GM23338 (cell line): ENCODE data around the gene BRSK2. TPM values are rescaled to one million over a fixed set of nuclear protein-coding genes. Genes with fewer than 3 reads are reported as not detected.
A peak's percentile ranks its signal among the peaks of the same experiment; 100 is the strongest.

Experiments used
- ATAC-seq: fragments of 200-7000 bp; cut with Tn5 transposase; 3 replicates; pipeline ENCODE4 v1.9.1; 2020
- DNase-seq: peaks from one replicate; pipeline ENCODE4 v3.0.0-alpha.2; 2015; ENCODE audit warnings: low spot score
- H2AFZ ChIP-seq: fragments of 200-600 bp; sonication (generic); 2 replicates; pipeline ENCODE4 v1.8.0; 2016; ENCODE audit warnings: antibody characterized with exemption, mild to moderate bottlenecking, moderate library complexity
- H3F3A ChIP-seq: fragments of 200-600 bp; sonication (generic); replicated peaks from 2 replicates; pipeline ENCODE4 v1.8.0; 2017; ENCODE audit warnings: antibody characterized with exemption, mixed run types, low read depth
- H3K27ac ChIP-seq: fragments of 200-600 bp; sonication (generic); 2 replicates; pipeline ENCODE4 v1.6.1; 2016; ENCODE audit warnings: low read depth
- H3K27me3 ChIP-seq: fragments of 200-600 bp; sonication (generic); 2 replicates; pipeline ENCODE4 v1.8.0; 2016; ENCODE audit warnings: mild to moderate bottlenecking, mixed run types, moderate library complexity; ENCODE audit not compliant: insufficient read depth
- H3K36me3 ChIP-seq: fragments of 200-600 bp; sonication (generic); 2 replicates; pipeline ENCODE4 v1.8.0; 2016; ENCODE audit warnings: mild to moderate bottlenecking; ENCODE audit not compliant: insufficient read depth
- H3K4me1 ChIP-seq: fragments of 200-600 bp; sonication (generic); 2 replicates; pipeline ENCODE4 v1.8.0; 2016; ENCODE audit warnings: mild to moderate bottlenecking, moderate library complexity; ENCODE audit not compliant: insufficient read depth
- H3K4me2 ChIP-seq: fragments of 200-600 bp; sonication (generic); 2 replicates; pipeline ENCODE4 v1.7.1; 2017; ENCODE audit warnings: mixed run types
- H3K4me3 ChIP-seq: fragments of 200-600 bp; sonication (generic); 2 replicates; pipeline ENCODE4 v1.6.1; 2016; ENCODE audit warnings: mixed run types
- H3K79me2 ChIP-seq: fragments of 200-600 bp; sonication (generic); replicated peaks from 2 replicates; pipeline ENCODE4 v1.8.0; 2017; ENCODE audit warnings: mild to moderate bottlenecking; ENCODE audit not compliant: insufficient read depth
- H3K9me2 ChIP-seq: fragments of 200-600 bp; sonication (generic); 2 replicates; pipeline ENCODE4 v1.8.0; 2017; ENCODE audit not compliant: insufficient read depth
- H4K20me1 ChIP-seq: fragments of 200-600 bp; sonication (generic); replicated peaks from 2 replicates; pipeline ENCODE4 v1.8.0; 2017; ENCODE audit warnings: mild to moderate bottlenecking; ENCODE audit not compliant: insufficient read depth
- H3K27ac Mint-ChIP-seq: 2 replicates; pipeline ENCODE4 v1.8.0; 2020; ENCODE audit warnings: inconsistent platforms, mild to moderate bottlenecking, moderate library complexity, mixed read lengths
- H3K27me3 Mint-ChIP-seq: 3 replicates; pipeline ENCODE4 v1.8.0; 2022; ENCODE audit warnings: low read depth, mild to moderate bottlenecking, moderate library complexity, mixed read lengths, inconsistent platforms; ENCODE audit not compliant: insufficient read depth, poor library complexity
- H3K36me3 Mint-ChIP-seq: 3 replicates; pipeline ENCODE4 v1.8.0; 2021; ENCODE audit warnings: low read depth, mild to moderate bottlenecking, inconsistent platforms, moderate library complexity, mixed read lengths
- H3K4me1 Mint-ChIP-seq: 3 replicates; pipeline ENCODE4 v1.8.0; 2020; ENCODE audit warnings: mild to moderate bottlenecking, inconsistent platforms, mixed read lengths
- H3K4me3 Mint-ChIP-seq: 3 replicates; pipeline ENCODE4 v1.8.0; 2021; ENCODE audit warnings: moderate library complexity, mild to moderate bottlenecking, inconsistent platforms, mixed read lengths
- H3K9me3 Mint-ChIP-seq: 3 replicates; pipeline ENCODE4 v1.8.0; 2020; ENCODE audit warnings: moderate library complexity, mild to moderate bottlenecking, inconsistent platforms, mixed read lengths
- CREB1 ChIP-seq: fragments of 250-450 bp; sonication (Bioruptor Pico); IDR thresholded peaks from 2 replicates; pipeline ENCODE4 v1.5.0; 2020; ENCODE audit warnings: low read depth, mild to moderate bottlenecking, moderate library complexity
- EZH2 ChIP-seq: fragments of 200-600 bp; sonication (generic); IDR thresholded peaks from one replicate; pipeline ENCODE4 v1.8.0; 2017; ENCODE audit warnings: antibody characterized with exemption, mild to moderate bottlenecking, low read depth; ENCODE audit not compliant: unreplicated experiment
- EZH2phosphoT487 ChIP-seq: fragments of 200-600 bp; sonication (generic); IDR thresholded peaks from one replicate; pipeline ENCODE4 v1.8.1; 2018; ENCODE audit warnings: antibody characterized with exemption; ENCODE audit not compliant: unreplicated experiment
- JUNB ChIP-seq: IDR thresholded peaks from one replicate; pipeline ENCODE4 v1.6.1; 2016; ENCODE audit warnings: antibody characterized with exemption; ENCODE audit not compliant: unreplicated experiment
- NANOG ChIP-seq: IDR thresholded peaks from 2 replicates; pipeline ENCODE4 v1.6.1; 2016; ENCODE audit warnings: antibody characterized with exemption, borderline replicate concordance
- POLR2AphosphoS5 ChIP-seq: IDR thresholded peaks from 2 replicates; pipeline ENCODE4 v1.6.1; 2016; ENCODE audit warnings: antibody characterized with exemption, low read depth
- STAT1 ChIP-seq: IDR thresholded peaks from one replicate; pipeline ENCODE4 v1.6.1; 2016; ENCODE audit warnings: antibody characterized with exemption; ENCODE audit not compliant: unreplicated experiment
- ZNF114 ChIP-seq: fragments of 250-450 bp; sonication (Bioruptor Pico); IDR thresholded peaks from 2 replicates; pipeline ENCODE4 v1.5.0; 2020; ENCODE audit warnings: mild to moderate bottlenecking, moderate library complexity
- ZNF331 ChIP-seq: fragments of 250-450 bp; sonication (Bioruptor Pico); IDR thresholded peaks from 2 replicates; pipeline ENCODE4 v1.5.0; 2020; ENCODE audit warnings: low read depth, mild to moderate bottlenecking, moderate library complexity
- polyA plus RNA-seq: library from polyadenylated mRNA; unstranded; fragments of >200 nt; fragmentation: Nextera tagmentation; extraction: Ambion mirVana; gene quantifications from 2 replicates; pipeline ENCODE4 v1.2.1, GENCODE V29; 2016
- total RNA-seq: library from RNA; depleted of rRNA; stranded (reverse); fragments of >200 nt; shearing (Covaris generic); gene quantifications from 2 replicates; pipeline ENCODE4 v1.2.3, GENCODE V29; 2014
- TF ChIP-seq, protein P1 (sequence below): IDR thresholded peaks from 2 replicates; pipeline ENCODE4 v1.6.1; 2016; ENCODE audit warnings: antibody characterized with exemption
- TF ChIP-seq, protein P2 (sequence below): IDR thresholded peaks from one replicate; pipeline ENCODE4 v1.6.1; 2018; ENCODE audit warnings: antibody characterized with exemption; ENCODE audit not compliant: unreplicated experiment
- TF ChIP-seq, protein P3 (sequence below): fragments of 250-450 bp; sonication (Bioruptor Pico); IDR thresholded peaks from 2 replicates; pipeline ENCODE4 v1.5.0; 2020; ENCODE audit warnings: mild to moderate bottlenecking, moderate library complexity
- TF ChIP-seq, protein P4 (sequence below), 2 experiments: fragments of 200-600 bp in 1 of 2; sonication (generic) in 1 of 2; conservative IDR thresholded peaks; 2 replicates each; pipeline versions ENCODE4 v1.5.1 to v1.6.1; 2016 to 2017; ENCODE audit warnings: antibody characterized with exemption in 2 of 2, low read depth in 2 of 2, mild to moderate bottlenecking in 2 of 2, moderate library complexity in 1 of 2

Gene BRSK2
- total and polyA plus RNA-seq, 2 experiments from 2014 or later = 7.2 to 20.3 TPM

DNA sequence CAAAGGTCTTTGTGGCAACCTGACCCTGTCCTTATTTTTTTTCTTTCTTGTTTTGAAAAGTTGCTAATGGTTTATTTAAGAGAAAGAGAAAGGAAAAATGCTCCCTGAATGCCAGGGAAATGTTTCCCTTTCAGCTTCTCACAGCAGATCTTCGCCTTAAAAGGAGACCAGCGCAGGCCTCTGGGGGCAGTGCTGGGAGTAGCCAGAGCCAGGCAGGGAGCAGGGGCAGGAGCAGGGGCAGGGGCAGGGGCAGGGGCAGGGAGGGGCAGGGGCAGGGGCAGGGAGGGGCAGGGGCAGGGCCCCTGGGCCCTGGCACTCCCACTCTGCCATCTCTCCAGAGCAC is 91.7 kb downstream of the BRSK2 start:
- Mint-ChIP-seq H3K27me3 (peaks cover 11% of the 10 kb centered on the region), H3K9me3 (no peaks in the 10 kb centered on the region; the same call in 2 of the 3 replicates), H3K36me3 (peaks cover 5% of the 10 kb centered on the region; the same call in 1 of the 3 replicates), H3K4me3 (no peak overlapping the region), H3K4me1 (peaks cover 4% of the 10 kb centered on the region; the same call in 2 of the 3 replicates), H3K27ac (no peak overlapping the region)
- Histone ChIP-seq H3F3A (no peaks in the 10 kb centered on the region), H3K36me3 (no peaks in the 10 kb centered on the region), H3K4me2 (no peak overlapping the region), H2AFZ (no peak overlapping the region), H3K4me1 (no peaks in the 10 kb centered on the region), H3K4me3 (no peak overlapping the region), H4K20me1 (no peaks in the 10 kb centered on the region; the same call in 1 of the 2 replicates), H3K27me3 (no peaks in the 10 kb centered on the region), H3K27ac (no peak overlapping the region), H3K79me2 (no peaks in the 10 kb centered on the region; the same call in 1 of the 2 replicates), H3K9me2 (no peaks in the 10 kb centered on the region)
- TF ChIP-seq CREB1 (CRISPR knock-in tag) (no peak), ZNF114 (no peak), POLR2AphosphoS5 (no peak), STAT1 (no peak), ZNF331 (CRISPR knock-in tag) (no peak), NANOG (no peak), EZH2phosphoT487 (no peak), EZH2 (no peak), JUNB (no peak)
- TF ChIP-seq, protein P1, sequence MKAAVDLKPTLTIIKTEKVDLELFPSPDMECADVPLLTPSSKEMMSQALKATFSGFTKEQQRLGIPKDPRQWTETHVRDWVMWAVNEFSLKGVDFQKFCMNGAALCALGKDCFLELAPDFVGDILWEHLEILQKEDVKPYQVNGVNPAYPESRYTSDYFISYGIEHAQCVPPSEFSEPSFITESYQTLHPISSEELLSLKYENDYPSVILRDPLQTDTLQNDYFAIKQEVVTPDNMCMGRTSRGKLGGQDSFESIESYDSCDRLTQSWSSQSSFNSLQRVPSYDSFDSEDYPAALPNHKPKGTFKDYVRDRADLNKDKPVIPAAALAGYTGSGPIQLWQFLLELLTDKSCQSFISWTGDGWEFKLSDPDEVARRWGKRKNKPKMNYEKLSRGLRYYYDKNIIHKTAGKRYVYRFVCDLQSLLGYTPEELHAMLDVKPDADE = no peak
- TF ChIP-seq, protein P2, sequence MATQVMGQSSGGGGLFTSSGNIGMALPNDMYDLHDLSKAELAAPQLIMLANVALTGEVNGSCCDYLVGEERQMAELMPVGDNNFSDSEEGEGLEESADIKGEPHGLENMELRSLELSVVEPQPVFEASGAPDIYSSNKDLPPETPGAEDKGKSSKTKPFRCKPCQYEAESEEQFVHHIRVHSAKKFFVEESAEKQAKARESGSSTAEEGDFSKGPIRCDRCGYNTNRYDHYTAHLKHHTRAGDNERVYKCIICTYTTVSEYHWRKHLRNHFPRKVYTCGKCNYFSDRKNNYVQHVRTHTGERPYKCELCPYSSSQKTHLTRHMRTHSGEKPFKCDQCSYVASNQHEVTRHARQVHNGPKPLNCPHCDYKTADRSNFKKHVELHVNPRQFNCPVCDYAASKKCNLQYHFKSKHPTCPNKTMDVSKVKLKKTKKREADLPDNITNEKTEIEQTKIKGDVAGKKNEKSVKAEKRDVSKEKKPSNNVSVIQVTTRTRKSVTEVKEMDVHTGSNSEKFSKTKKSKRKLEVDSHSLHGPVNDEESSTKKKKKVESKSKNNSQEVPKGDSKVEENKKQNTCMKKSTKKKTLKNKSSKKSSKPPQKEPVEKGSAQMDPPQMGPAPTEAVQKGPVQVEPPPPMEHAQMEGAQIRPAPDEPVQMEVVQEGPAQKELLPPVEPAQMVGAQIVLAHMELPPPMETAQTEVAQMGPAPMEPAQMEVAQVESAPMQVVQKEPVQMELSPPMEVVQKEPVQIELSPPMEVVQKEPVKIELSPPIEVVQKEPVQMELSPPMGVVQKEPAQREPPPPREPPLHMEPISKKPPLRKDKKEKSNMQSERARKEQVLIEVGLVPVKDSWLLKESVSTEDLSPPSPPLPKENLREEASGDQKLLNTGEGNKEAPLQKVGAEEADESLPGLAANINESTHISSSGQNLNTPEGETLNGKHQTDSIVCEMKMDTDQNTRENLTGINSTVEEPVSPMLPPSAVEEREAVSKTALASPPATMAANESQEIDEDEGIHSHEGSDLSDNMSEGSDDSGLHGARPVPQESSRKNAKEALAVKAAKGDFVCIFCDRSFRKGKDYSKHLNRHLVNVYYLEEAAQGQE = no peak
- TF ChIP-seq, protein P3, sequence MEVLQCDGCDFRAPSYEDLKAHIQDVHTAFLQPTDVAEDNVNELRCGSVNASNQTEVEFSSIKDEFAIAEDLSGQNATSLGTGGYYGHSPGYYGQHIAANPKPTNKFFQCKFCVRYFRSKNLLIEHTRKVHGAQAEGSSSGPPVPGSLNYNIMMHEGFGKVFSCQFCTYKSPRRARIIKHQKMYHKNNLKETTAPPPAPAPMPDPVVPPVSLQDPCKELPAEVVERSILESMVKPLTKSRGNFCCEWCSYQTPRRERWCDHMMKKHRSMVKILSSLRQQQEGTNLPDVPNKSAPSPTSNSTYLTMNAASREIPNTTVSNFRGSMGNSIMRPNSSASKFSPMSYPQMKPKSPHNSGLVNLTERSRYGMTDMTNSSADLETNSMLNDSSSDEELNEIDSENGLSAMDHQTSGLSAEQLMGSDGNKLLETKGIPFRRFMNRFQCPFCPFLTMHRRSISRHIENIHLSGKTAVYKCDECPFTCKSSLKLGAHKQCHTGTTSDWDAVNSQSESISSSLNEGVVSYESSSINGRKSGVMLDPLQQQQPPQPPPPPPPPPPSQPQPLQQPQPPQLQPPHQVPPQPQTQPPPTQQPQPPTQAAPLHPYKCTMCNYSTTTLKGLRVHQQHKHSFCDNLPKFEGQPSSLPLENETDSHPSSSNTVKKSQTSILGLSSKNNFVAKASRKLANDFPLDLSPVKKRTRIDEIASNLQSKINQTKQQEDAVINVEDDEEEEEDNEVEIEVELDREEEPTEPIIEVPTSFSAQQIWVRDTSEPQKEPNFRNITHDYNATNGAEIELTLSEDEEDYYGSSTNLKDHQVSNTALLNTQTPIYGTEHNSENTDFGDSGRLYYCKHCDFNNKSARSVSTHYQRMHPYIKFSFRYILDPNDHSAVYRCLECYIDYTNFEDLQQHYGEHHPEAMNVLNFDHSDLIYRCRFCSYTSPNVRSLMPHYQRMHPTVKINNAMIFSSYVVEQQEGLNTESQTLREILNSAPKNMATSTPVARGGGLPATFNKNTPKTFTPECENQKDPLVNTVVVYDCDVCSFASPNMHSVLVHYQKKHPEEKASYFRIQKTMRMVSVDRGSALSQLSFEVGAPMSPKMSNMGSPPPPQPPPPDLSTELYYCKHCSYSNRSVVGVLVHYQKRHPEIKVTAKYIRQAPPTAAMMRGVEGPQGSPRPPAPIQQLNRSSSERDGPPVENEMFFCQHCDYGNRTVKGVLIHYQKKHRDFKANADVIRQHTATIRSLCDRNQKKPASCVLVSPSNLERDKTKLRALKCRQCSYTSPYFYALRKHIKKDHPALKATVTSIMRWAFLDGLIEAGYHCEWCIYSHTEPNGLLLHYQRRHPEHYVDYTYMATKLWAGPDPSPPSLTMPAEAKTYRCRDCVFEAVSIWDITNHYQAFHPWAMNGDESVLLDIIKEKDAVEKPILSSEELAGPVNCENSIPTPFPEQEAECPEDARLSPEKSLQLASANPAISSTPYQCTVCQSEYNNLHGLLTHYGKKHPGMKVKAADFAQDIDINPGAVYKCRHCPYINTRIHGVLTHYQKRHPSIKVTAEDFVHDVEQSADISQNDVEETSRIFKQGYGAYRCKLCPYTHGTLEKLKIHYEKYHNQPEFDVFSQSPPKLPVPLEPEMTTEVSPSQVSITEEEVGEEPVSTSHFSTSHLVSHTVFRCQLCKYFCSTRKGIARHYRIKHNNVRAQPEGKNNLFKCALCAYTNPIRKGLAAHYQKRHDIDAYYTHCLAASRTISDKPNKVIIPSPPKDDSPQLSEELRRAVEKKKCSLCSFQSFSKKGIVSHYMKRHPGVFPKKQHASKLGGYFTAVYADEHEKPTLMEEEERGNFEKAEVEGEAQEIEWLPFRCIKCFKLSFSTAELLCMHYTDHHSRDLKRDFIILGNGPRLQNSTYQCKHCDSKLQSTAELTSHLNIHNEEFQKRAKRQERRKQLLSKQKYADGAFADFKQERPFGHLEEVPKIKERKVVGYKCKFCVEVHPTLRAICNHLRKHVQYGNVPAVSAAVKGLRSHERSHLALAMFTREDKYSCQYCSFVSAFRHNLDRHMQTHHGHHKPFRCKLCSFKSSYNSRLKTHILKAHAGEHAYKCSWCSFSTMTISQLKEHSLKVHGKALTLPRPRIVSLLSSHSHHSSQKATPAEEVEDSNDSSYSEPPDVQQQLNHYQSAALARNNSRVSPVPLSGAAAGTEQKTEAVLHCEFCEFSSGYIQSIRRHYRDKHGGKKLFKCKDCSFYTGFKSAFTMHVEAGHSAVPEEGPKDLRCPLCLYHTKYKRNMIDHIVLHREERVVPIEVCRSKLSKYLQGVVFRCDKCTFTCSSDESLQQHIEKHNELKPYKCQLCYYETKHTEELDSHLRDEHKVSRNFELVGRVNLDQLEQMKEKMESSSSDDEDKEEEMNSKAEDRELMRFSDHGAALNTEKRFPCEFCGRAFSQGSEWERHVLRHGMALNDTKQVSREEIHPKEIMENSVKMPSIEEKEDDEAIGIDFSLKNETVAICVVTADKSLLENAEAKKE (CRISPR knock-in tag) = no peak
- TF ChIP-seq, protein P4, sequence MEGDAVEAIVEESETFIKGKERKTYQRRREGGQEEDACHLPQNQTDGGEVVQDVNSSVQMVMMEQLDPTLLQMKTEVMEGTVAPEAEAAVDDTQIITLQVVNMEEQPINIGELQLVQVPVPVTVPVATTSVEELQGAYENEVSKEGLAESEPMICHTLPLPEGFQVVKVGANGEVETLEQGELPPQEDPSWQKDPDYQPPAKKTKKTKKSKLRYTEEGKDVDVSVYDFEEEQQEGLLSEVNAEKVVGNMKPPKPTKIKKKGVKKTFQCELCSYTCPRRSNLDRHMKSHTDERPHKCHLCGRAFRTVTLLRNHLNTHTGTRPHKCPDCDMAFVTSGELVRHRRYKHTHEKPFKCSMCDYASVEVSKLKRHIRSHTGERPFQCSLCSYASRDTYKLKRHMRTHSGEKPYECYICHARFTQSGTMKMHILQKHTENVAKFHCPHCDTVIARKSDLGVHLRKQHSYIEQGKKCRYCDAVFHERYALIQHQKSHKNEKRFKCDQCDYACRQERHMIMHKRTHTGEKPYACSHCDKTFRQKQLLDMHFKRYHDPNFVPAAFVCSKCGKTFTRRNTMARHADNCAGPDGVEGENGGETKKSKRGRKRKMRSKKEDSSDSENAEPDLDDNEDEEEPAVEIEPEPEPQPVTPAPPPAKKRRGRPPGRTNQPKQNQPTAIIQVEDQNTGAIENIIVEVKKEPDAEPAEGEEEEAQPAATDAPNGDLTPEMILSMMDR (conservative IDR thresholded peaks at IDR 0.05; ENCODE audit: low read depth in 2 of 2) = no peak
- peak; percentile 26 for ATAC-seq
- DNase-seq = no peak
